ENCODE data around the gene RASL11B. TPM values are rescaled to one million over a fixed set of nuclear protein-coding genes. Genes with fewer than 3 reads are reported as not detected.
A peak's percentile ranks its signal among the peaks of the same experiment; 100 is the strongest.

Gene RASL11B
- total RNA-seq, 6 experiments from 2014 or later = 0.26 to 1.3 (median 0.37) TPM

DNA sequence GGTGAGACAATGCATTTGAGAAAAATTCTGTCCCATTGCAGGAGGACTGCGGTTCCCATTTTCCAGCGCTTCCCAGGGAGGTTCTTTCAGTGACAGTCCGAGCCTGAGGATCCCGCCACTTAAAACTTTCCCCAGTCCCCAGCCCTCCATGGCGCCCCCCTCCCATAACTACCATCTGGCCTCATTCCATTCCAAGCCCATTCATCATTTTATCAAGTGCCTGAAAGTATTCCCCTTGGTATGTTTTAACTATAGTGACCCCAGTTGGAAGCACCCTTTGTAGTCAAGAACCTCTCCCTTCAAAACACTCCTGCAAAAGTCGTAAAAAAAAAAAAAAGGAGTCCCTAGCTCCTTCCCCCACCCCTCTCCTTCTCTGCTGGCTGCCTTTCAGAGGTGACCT, 1.2 kb downstream of the RASL11B start:
- ATAC-seq (no peak), DNase-seq (no peak)
- WGBS (ENCODE audit: insufficient coverage, low coverage, low lambda C conversion rate, missing lambda C conversion rate) = 61% methylated on average over 5 of the region's 6 CpGs
- no peaks in the 10 kb centered on the region for H3K27me3 ChIP-seq
- H3K27ac ChIP-seq = no peak overlapping the region
- TF ChIP-seq, protein P1, sequence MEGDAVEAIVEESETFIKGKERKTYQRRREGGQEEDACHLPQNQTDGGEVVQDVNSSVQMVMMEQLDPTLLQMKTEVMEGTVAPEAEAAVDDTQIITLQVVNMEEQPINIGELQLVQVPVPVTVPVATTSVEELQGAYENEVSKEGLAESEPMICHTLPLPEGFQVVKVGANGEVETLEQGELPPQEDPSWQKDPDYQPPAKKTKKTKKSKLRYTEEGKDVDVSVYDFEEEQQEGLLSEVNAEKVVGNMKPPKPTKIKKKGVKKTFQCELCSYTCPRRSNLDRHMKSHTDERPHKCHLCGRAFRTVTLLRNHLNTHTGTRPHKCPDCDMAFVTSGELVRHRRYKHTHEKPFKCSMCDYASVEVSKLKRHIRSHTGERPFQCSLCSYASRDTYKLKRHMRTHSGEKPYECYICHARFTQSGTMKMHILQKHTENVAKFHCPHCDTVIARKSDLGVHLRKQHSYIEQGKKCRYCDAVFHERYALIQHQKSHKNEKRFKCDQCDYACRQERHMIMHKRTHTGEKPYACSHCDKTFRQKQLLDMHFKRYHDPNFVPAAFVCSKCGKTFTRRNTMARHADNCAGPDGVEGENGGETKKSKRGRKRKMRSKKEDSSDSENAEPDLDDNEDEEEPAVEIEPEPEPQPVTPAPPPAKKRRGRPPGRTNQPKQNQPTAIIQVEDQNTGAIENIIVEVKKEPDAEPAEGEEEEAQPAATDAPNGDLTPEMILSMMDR (IDR thresholded peaks at IDR 0.05) = no peak
- TF ChIP-seq POLR2A (IDR thresholded peaks at IDR 0.05) = no peak
- H3K4me1 ChIP-seq = peaks cover 0 to 17% (median 0%) of the 10 kb centered on the region in 4 donors
- peak overlapping the region in 1 of 3 donors; percentile 63 for H3K4me3 ChIP-seq
- no peaks in the 10 kb centered on the region for H3K9me3 ChIP-seq
- H3K36me3 ChIP-seq = no peaks in the 10 kb centered on the region
- intact Hi-C loops (cut with DNase I) = no loop called here

DNA sequence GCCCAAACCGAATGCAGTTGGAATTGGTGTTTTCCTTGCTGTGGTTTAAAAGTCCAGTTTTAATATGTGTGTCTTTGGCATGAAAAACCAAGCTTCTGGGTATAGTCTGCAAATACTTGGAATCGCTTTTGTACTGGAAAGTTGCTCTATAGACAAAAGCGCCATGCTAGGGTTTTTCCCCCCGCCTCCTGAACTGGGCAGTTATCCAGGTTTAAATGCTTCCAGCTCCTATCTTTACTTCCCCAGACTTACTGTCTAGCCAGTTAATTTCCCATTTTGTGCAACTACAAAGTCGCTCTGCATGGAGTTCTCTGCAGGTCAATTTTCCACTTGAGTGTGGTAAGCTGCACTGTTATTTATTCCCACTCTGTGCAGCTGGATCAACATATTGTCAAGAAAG, 2.7 kb downstream of the RASL11B start:
- H3K36me3 ChIP-seq = no peaks in the 10 kb centered on the region
- no peak overlapping the region for H3K27ac ChIP-seq
- H3K4me3 ChIP-seq = no peak overlapping the region
- TF ChIP-seq, protein P1 (IDR thresholded peaks at IDR 0.05) = no peak
- no peak for TF ChIP-seq POLR2A (IDR thresholded peaks at IDR 0.05)
- ATAC-seq (no peak), DNase-seq (no peak)
- H3K9me3 ChIP-seq = no peaks in the 10 kb centered on the region
- intact Hi-C loops (cut with DNase I) = no loop called here
- WGBS (ENCODE audit: insufficient coverage, low coverage, low lambda C conversion rate, missing lambda C conversion rate) = 42% methylated on average over 5 of the region's 5 CpGs
- H3K4me1 ChIP-seq = peaks cover 0 to 17% (median 0%) of the 10 kb centered on the region in 4 donors
- H3K27me3 ChIP-seq = no peaks in the 10 kb centered on the region

DNA sequence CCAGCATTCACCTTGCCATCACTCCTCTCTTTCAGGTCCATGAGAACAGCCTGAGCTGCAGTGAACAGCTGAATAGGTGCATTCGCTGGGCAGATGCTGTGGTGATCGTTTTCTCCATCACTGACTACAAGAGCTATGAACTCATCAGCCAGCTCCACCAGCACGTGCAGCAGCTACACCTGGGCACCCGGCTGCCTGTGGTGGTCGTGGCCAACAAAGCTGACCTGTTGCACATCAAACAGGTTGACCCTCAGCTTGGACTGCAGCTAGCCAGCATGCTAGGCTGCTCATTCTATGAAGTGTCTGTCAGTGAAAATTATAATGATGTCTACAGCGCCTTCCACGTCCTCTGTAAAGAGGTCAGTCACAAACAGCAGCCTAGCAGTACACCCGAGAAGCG, 3.2 kb downstream of the RASL11B start:
- Histone ChIP-seq H3K9me3 (no peaks in the 10 kb centered on the region), H3K27me3 (no peaks in the 10 kb centered on the region), H3K4me3 (no peak overlapping the region), H3K36me3 (no peaks in the 10 kb centered on the region), H3K4me1 (peaks cover 0 to 17% (median 0%) of the 10 kb centered on the region in 4 donors), H3K27ac (no peak overlapping the region)
- WGBS (ENCODE audit: insufficient coverage, low coverage, low lambda C conversion rate, missing lambda C conversion rate) = 80% methylated on average over 6 of the region's 9 CpGs
- TF ChIP-seq, protein P1 (IDR thresholded peaks at IDR 0.05) = no peak
- no peak for TF ChIP-seq POLR2A (IDR thresholded peaks at IDR 0.05)
- intact Hi-C loops (cut with DNase I) = no loop called here
- DNase-seq (no peak), ATAC-seq (no peak)

DNA sequence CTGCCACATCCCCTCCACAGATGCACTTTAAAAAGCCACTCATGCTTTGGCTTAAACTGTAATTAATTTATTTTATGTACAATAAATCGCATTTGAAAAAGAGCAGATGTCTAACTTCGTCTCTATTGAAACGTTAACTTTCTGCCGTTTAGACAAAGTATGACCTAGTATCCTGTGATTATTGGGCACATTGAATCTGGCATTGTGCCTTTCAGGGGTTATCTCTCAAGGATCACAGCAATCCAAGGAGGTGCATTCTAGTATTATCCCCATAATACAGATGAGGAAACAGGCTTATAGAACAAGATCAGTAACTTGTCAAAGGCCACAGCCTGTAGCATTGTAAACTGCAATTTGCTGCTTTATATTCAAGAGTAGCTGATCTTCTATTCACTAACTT, 4.6 kb downstream of the RASL11B start:
- H3K4me1 ChIP-seq = peaks cover 0 to 14% (median 0%) of the 10 kb centered on the region in 4 donors
- intact Hi-C loops (cut with DNase I) = no loop called here

More for the DNA sequence above, 4.6 kb downstream of the RASL11B start:
- Histone ChIP-seq H3K9me3 (no peaks in the 10 kb centered on the region), H3K27ac (no peak overlapping the region), H3K36me3 (no peaks in the 10 kb centered on the region), H3K4me3 (no peak overlapping the region), H3K27me3 (no peaks in the 10 kb centered on the region)
- ATAC-seq (no peak), DNase-seq (no peak)
- TF ChIP-seq, protein P1 (IDR thresholded peaks at IDR 0.05) = no peak
- TF ChIP-seq POLR2A (IDR thresholded peaks at IDR 0.05) = no peak
- WGBS (ENCODE audit: insufficient coverage, low coverage, low lambda C conversion rate, missing lambda C conversion rate) = 64% methylated on average over 4 of the region's 4 CpGs
